Measurements from ENCODE around the gene HOXC11. TPM values are rescaled to one million over a fixed set of nuclear protein-coding genes. Genes with fewer than 3 reads are reported as not detected.

HOXC11 gene
- total and polyA plus RNA-seq, 8 donors, result not detected

DNA sequence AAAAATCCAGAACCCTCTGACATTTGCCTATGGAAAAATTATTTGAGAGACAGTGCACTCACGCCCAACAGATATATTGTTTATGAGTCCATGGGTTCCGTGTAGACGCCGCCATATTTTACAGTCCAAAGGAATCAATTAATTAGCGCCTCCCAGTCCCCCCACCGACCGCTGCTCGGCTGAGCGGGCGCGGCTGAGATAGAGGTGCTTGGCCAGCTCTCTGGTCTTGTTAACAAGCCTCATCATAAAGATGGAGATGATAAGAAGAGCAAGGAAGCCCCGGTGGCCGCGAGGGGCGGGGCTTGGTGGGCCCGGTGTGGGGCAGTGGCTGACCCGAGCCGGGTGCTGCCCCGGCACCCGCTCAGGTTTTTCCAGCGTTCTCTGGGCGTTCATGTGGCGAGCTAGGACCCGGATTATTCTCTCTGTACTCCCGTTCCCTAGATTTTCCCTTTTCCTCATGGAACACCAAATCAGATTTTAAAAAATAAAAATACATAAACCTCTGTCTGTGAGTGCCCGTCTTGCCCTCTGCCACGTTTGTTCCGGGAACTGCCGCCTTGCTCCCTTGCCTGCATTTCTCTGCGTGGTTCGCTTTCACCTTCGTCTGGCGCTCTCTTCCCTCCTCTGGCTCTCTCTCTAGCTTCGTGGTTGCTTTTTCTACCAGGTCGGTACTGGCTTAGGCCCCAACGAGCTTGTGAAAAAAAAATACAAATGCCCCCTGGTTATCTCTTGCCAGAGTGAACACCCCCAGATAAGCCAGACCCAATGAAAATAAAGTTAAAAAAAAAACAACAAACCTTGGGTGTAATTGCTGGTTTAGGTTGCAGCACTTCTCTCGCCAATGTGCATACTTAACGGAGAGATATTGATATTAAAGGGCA lies 9.3 kb upstream of the HOXC11 start:
- TF ChIP-seq, protein P1, sequence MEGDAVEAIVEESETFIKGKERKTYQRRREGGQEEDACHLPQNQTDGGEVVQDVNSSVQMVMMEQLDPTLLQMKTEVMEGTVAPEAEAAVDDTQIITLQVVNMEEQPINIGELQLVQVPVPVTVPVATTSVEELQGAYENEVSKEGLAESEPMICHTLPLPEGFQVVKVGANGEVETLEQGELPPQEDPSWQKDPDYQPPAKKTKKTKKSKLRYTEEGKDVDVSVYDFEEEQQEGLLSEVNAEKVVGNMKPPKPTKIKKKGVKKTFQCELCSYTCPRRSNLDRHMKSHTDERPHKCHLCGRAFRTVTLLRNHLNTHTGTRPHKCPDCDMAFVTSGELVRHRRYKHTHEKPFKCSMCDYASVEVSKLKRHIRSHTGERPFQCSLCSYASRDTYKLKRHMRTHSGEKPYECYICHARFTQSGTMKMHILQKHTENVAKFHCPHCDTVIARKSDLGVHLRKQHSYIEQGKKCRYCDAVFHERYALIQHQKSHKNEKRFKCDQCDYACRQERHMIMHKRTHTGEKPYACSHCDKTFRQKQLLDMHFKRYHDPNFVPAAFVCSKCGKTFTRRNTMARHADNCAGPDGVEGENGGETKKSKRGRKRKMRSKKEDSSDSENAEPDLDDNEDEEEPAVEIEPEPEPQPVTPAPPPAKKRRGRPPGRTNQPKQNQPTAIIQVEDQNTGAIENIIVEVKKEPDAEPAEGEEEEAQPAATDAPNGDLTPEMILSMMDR (IDR thresholded peaks at IDR 0.05), result no peak
- Histone ChIP-seq H3K9me3 (no peaks in the 10 kb centered on the region), H3K4me3 (no peak overlapping the region), H3K27ac (no peak overlapping the region), H3K4me1 (peaks cover 0 to 5% of the 10 kb centered on the region in 2 donors), H3K36me3 (no peaks in the 10 kb centered on the region), H3K27me3 (peaks cover 100% of the 10 kb centered on the region in 2 donors)
- intact Hi-C loops (cut with DNase I), result no loop called here
- DNase-seq, result peak in 1 of 4 donors; percentile 65
- no peak for ATAC-seq

DNA sequence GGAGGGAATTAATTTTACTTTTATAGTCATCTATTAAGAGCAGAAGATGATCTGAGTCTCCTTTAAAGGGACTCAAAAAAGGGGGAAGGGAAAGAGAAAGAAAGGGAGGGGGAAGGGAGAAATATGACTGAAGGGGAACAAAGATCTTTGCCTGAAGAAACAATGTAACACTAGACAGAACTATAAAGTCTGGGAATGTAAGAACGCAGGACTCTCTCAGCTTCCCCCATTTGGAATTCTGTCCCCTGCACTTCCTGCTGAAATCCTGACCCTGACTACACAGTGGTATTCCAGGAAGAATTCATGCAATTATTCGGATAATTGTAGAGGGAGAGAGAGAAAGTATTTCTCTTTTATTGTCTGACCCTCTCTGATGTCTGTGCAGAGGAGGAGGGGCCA lies 8.6 kb upstream of the HOXC11 start:
- peaks cover 0 to 5% of the 10 kb centered on the region in 2 donors for H3K4me1 ChIP-seq
- TF ChIP-seq, protein P1 (IDR thresholded peaks at IDR 0.05), result no peak
- ATAC-seq (no peak), DNase-seq (no peak)
- peaks cover 100% of the 10 kb centered on the region in 2 donors for H3K27me3 ChIP-seq
- H3K9me3 ChIP-seq, result no peaks in the 10 kb centered on the region
- H3K36me3 ChIP-seq, result no peaks in the 10 kb centered on the region
- intact Hi-C loops (cut with DNase I), result no loop called here
- no peak overlapping the region for H3K4me3 ChIP-seq
- H3K27ac ChIP-seq, result no peak overlapping the region

GRCh38 chr12:53965281-53966084 lies 7.4 kb upstream of the HOXC11 start:
- H3K4me1 ChIP-seq, result peaks cover 0 to 5% of the 10 kb centered on the region in 2 donors
- H3K4me3 ChIP-seq, result no peak overlapping the region
- H3K27ac ChIP-seq, result no peak overlapping the region
- ATAC-seq (no peak), DNase-seq (no peak)
- intact Hi-C loops (cut with DNase I), result no loop called here
- peaks cover 100% of the 10 kb centered on the region in 2 donors for H3K27me3 ChIP-seq
- no peaks in the 10 kb centered on the region for H3K9me3 ChIP-seq
- TF ChIP-seq, protein P1 (IDR thresholded peaks at IDR 0.05), result no peak
- no peaks in the 10 kb centered on the region for H3K36me3 ChIP-seq

- H3K27ac ChIP-seq, result no peak overlapping the region
- no peaks in the 10 kb centered on the region for H3K36me3 ChIP-seq
- H3K4me1 ChIP-seq, result peaks cover 0 to 5% of the 10 kb centered on the region in 2 donors
- intact Hi-C loops (cut with DNase I), result no loop called here
- DNase-seq (no peak), ATAC-seq (no peak)
- peaks cover 100% of the 10 kb centered on the region in 2 donors for H3K27me3 ChIP-seq
- H3K4me3 ChIP-seq, result no peak overlapping the region
- H3K9me3 ChIP-seq, result no peaks in the 10 kb centered on the region
- TF ChIP-seq, protein P1 (IDR thresholded peaks at IDR 0.05), result no peak
Measured at GRCh38 chr12:53966085-53966384, 6.9 kb upstream of the HOXC11 start.

All from left lung (tissue), 10 donors.